NCI-H1105 treated with DMSO at 0.1 percent for 48 hours (cell line): ENCODE results near the gene RTL1.

Experiments
- DNase-seq: peaks from one replicate; lab custom pipeline; 2025; lab: John Stamatoyannopoulos, UW

RTL1 gene

GRCh38 chr14:100903672-100904185 lies at the start of gene RTL1:
RTL1 (minus strand) TSS chr14:100903722; CDS start chr14:100884788, 18,934 bp downstream.
- no peak for DNase-seq

- DNase-seq = no peak
Measured at GRCh38 chr14:100950024-100950423, 46.5 kb upstream of the RTL1 start.

GRCh38 chr14:100944052-100944451 lies 40.5 kb upstream of the RTL1 start:
- DNase-seq = no peak

- no peak for DNase-seq
Measured at GRCh38 chr14:100930270-100930669, 26.7 kb upstream of the RTL1 start.

GRCh38 chr14:100915560-100915959 lies 12.0 kb upstream of the RTL1 start:
- DNase-seq = no peak

GRCh38 chr14:100914597-100915021 lies 11.1 kb upstream of the RTL1 start:
- no peak for DNase-seq

- DNase-seq = no peak
Measured at GRCh38 chr14:100911665-100912316, 8.3 kb upstream of the RTL1 start.

- no peak for DNase-seq
Measured at GRCh38 chr14:100910888-100911664, 7.6 kb upstream of the RTL1 start.

- no peak for DNase-seq
Measured at GRCh38 chr14:100909439-100909838, 5.9 kb upstream of the RTL1 start.

GRCh38 chr14:100907240-100907639 lies 3.7 kb upstream of the RTL1 start:
- no peak for DNase-seq

GRCh38 chr14:100906420-100906819 lies 2.9 kb upstream of the RTL1 start:
- DNase-seq = no peak

- no peak for DNase-seq
Measured at GRCh38 chr14:100905166-100905565, 1.6 kb upstream of the RTL1 start.

GRCh38 chr14:100904307-100905087 lies 975 bp upstream of the RTL1 start:
- DNase-seq = no peak

GRCh38 chr14:100903134-100903468 lies 421 bp downstream of the RTL1 start:
- DNase-seq = no peak

- DNase-seq = no peak
Measured at GRCh38 chr14:100902295-100903133, 1.0 kb downstream of the RTL1 start.

GRCh38 chr14:100901391-100902183 lies 1.9 kb downstream of the RTL1 start:
- no peak for DNase-seq

GRCh38 chr14:100900837-100901390 lies 2.6 kb downstream of the RTL1 start:
- no peak for DNase-seq

- no peak for DNase-seq
Measured at GRCh38 chr14:100899884-100900771, 3.4 kb downstream of the RTL1 start.
